NCI-H2196 treated with DMSO at 0.1 percent for 48 hours (cell line): Measurements from ENCODE around the gene CLEC2L.
A peak's percentile ranks its signal among the peaks of the same experiment; 100 is the strongest.

ENCODE experiments used
- DNase-seq: peaks from one replicate; lab custom pipeline; 2025; ENCODE audit not compliant: unreplicated experiment; lab: John Stamatoyannopoulos, UW

Gene CLEC2L

GRCh38 chr7:139523199-139523941, at the start of gene CLEC2L:
Gene CLEC2L, plus strand, starts transcription at chr7:139523685. Its CDS starts 243 bp downstream, at chr7:139523928.
- DNase-seq: no peak

- DNase-seq: no peak
Observed at GRCh38 chr7:139476139-139476538, 47.3 kb upstream of the CLEC2L start.

GRCh38 chr7:139476891-139477290, 46.6 kb upstream of the CLEC2L start:
- no peak for DNase-seq

- no peak for DNase-seq
Observed at GRCh38 chr7:139479620-139480019, 43.9 kb upstream of the CLEC2L start.

GRCh38 chr7:139481364-139481763, 42.1 kb upstream of the CLEC2L start:
- no peak for DNase-seq

GRCh38 chr7:139482122-139482521, 41.4 kb upstream of the CLEC2L start:
- no peak for DNase-seq

GRCh38 chr7:139482662-139483466, 40.6 kb upstream of the CLEC2L start:
- DNase-seq: no peak

GRCh38 chr7:139487366-139488080, 36.0 kb upstream of the CLEC2L start:
- DNase-seq: no peak

GRCh38 chr7:139488810-139489209, 34.7 kb upstream of the CLEC2L start:
- no peak for DNase-seq

GRCh38 chr7:139490130-139490529, 33.4 kb upstream of the CLEC2L start:
- DNase-seq: peak; percentile 49

- DNase-seq: no peak
Observed at GRCh38 chr7:139492293-139492692, 31.2 kb upstream of the CLEC2L start.

- DNase-seq: no peak
Observed at GRCh38 chr7:139494835-139495579, 28.5 kb upstream of the CLEC2L start.

- no peak for DNase-seq
Observed at GRCh38 chr7:139495580-139496125, 27.8 kb upstream of the CLEC2L start.

- no peak for DNase-seq
Observed at GRCh38 chr7:139496528-139496927, 27.0 kb upstream of the CLEC2L start.

GRCh38 chr7:139500770-139501138, 22.7 kb upstream of the CLEC2L start:
- no peak for DNase-seq

GRCh38 chr7:139502226-139502625, 21.3 kb upstream of the CLEC2L start:
- no peak for DNase-seq

GRCh38 chr7:139505563-139505962, 17.9 kb upstream of the CLEC2L start:
- peak; percentile 2 for DNase-seq

GRCh38 chr7:139509535-139509934, 13.9 kb upstream of the CLEC2L start:
- DNase-seq: no peak

- DNase-seq: no peak
Observed at GRCh38 chr7:139511315-139511714, 12.2 kb upstream of the CLEC2L start.

- DNase-seq: no peak
Observed at GRCh38 chr7:139515266-139515665, 8.2 kb upstream of the CLEC2L start.

- no peak for DNase-seq
Observed at GRCh38 chr7:139521439-139521838, 2.0 kb upstream of the CLEC2L start.
